PC-9 (cell line): ENCODE data around the gene GPR153. TPM values are rescaled to one million over a fixed set of nuclear protein-coding genes. Genes with fewer than 3 reads are reported as not detected.
A peak's percentile ranks its signal among the peaks of the same experiment; 100 is the strongest.

Experiments
- BruUV-seq: library from RNA; stranded (reverse); fragments of 400-500 nt; replicated peaks from 2 replicates; lab custom pipeline; 2021; lab: Mats Ljungman, UMichigan
- CTCF ChIA-PET: fragments of 300-600 bp; sonication (Branson Sonifier 250); formaldehyde crosslinking; loops from one replicate; lab custom pipeline; 2022; ENCODE audit warnings: antibody characterized with exemption; lab: Charles Lee
- POLR2A ChIA-PET: fragments of 300-600 bp; sonication (Branson Sonifier 250); formaldehyde crosslinking; loops from one replicate; lab custom pipeline; 2022; ENCODE audit warnings: antibody characterized with exemption; ENCODE audit not compliant: unreplicated experiment; lab: Charles Lee
- DNase-seq, 2 experiments: peaks; one replicate each; pipeline versions ENCODE4 v3.0.0 to v3.0.0-alpha.2; 2015 to 2022; ENCODE audit warnings: mixed read lengths in 1 of 2
- H2AFZ ChIP-seq: fragments of 200-600 bp; sonication (generic); 2 replicates; pipeline ENCODE4 v1.8.1; 2017; ENCODE audit warnings: antibody characterized with exemption
- H3F3A ChIP-seq: fragments of 200-600 bp; sonication (generic); 2 replicates; pipeline ENCODE4 v1.8.1; 2017; ENCODE audit warnings: antibody characterized with exemption, mild to moderate bottlenecking, low read depth; ENCODE audit not compliant: insufficient read depth
- H3K27ac ChIP-seq: fragments of 200-600 bp; sonication (generic); 2 replicates; pipeline ENCODE4 v1.6.1; 2016; ENCODE audit warnings: mixed run types
- H3K27me3 ChIP-seq: fragments of 200-600 bp; sonication (generic); 2 replicates; pipeline ENCODE4 v1.6.1; 2016; ENCODE audit warnings: low read depth, mixed run types; ENCODE audit not compliant: insufficient read depth
- H3K36me3 ChIP-seq: fragments of 200-600 bp; sonication (generic); 2 replicates; pipeline ENCODE4 v1.6.1; 2016; ENCODE audit warnings: low read depth, mixed run types
- H3K4me1 ChIP-seq: fragments of 200-600 bp; sonication (generic); replicated peaks from 2 replicates; pipeline ENCODE4 v1.6.1; 2016; ENCODE audit warnings: mixed run types; ENCODE audit not compliant: insufficient read depth
- H3K4me2 ChIP-seq: fragments of 200-600 bp; sonication (generic); 2 replicates; pipeline ENCODE4 v1.6.1; 2017; ENCODE audit warnings: mixed run types
- H3K4me3 ChIP-seq: fragments of 200-600 bp; sonication (generic); 2 replicates; pipeline ENCODE4 v1.6.1; 2016; ENCODE audit warnings: mixed run types
- H3K79me2 ChIP-seq: fragments of 200-600 bp; sonication (generic); 2 replicates; pipeline ENCODE4 v1.6.1; 2017; ENCODE audit warnings: low read depth, mixed run types
- H3K9me2 ChIP-seq: fragments of 200-600 bp; sonication (generic); 2 replicates; pipeline ENCODE4 v1.8.1; 2017; ENCODE audit warnings: mild to moderate bottlenecking; ENCODE audit not compliant: insufficient read depth
- H3K9me3 ChIP-seq: fragments of 200-600 bp; sonication (generic); 2 replicates; pipeline ENCODE4 v1.8.1; 2016; ENCODE audit warnings: low read depth; ENCODE audit not compliant: insufficient read depth
- H4K20me1 ChIP-seq: fragments of 200-600 bp; sonication (generic); 2 replicates; pipeline ENCODE4 v1.8.1; 2017; ENCODE audit not compliant: insufficient read depth
- CTCF ChIP-seq: fragments of 200-600 bp; sonication (generic); conservative IDR thresholded peaks from 2 replicates; pipeline ENCODE4 v1.6.1; 2017; ENCODE audit warnings: mixed run types, antibody characterized with exemption, mild to moderate bottlenecking, moderate library complexity
- EZH2 ChIP-seq: fragments of 200-600 bp; sonication (generic); IDR thresholded peaks from 2 replicates; pipeline ENCODE4 v1.8.0; 2017; ENCODE audit warnings: antibody characterized with exemption, low read depth
- intact Hi-C: fragments of 100-400 bp; cut with micrococcal nuclease; formaldehyde crosslinking; loops from one replicate; pipeline ENCODE4 v1.10.0; 2022; ENCODE audit not compliant: unreplicated experiment
- total RNA-seq: library from RNA; stranded (reverse); gene quantifications from 2 replicates; pipeline ENCODE4 v1.2.3, GENCODE V29; 2021

Gene GPR153
- total RNA-seq, 1 experiment from 2014 or later, result 8.0 TPM

GRCh38 chr1:6243993-6244392, 16.9 kb downstream of the GPR153 start, which contains the start of gene HES3:
Gene HES3, plus strand, starts transcription at chr1:6244179. Its CDS starts 187 bp downstream, at chr1:6244366.
- BruUV-seq, result no TSS peak

GRCh38 chr1:6243053-6243834, 17.7 kb downstream of the GPR153 start:
- Histone ChIP-seq H3K36me3 (no peaks in the 10 kb centered on the region), H3F3A (no peaks in the 10 kb centered on the region; the same call in 1 of the 2 replicates), H3K4me2 (no peak overlapping the region), H3K27ac (no peak overlapping the region), H3K9me2 (no peaks in the 10 kb centered on the region), H3K79me2 (no peaks in the 10 kb centered on the region), H2AFZ (no peak overlapping the region), H3K4me1 (no peaks in the 10 kb centered on the region), H3K9me3 (no peaks in the 10 kb centered on the region), H4K20me1 (no peaks in the 10 kb centered on the region), H3K4me3 (no peak overlapping the region), H3K27me3 (peaks cover 17% of the 10 kb centered on the region)
- ChIA-PET CTCF (interaction anchor here (0.6 kb wide), 1 partner anchor 187 kb away, joined by 10 read pairs; no protein-coding TSS in a partner anchor), POLR2A (no interaction called here)
- BruUV-seq, result no TSS peak
- TF ChIP-seq CTCF, result no peak
- TF ChIP-seq EZH2, result no peak
- DNase-seq, result no peak
- intact Hi-C loops, result no loop called here

More at GRCh38 chr1:6243993-6244392, 16.9 kb downstream of the GPR153 start, which contains the start of gene HES3:
- DNase-seq, result no peak
- Histone ChIP-seq H3F3A (no peaks in the 10 kb centered on the region; the same call in 1 of the 2 replicates), H3K27me3 (peaks cover 17% of the 10 kb centered on the region), H3K4me2 (no peak within 1 kb of the TSS), H3K4me1 (no peaks in the 10 kb centered on the region), H3K27ac (no peak within 1 kb of the TSS), H4K20me1 (no peaks in the 10 kb centered on the region), H3K9me2 (no peaks in the 10 kb centered on the region), H3K79me2 (no peaks in the 10 kb centered on the region), H3K9me3 (no peaks in the 10 kb centered on the region), H2AFZ (no peak within 1 kb of the TSS), H3K36me3 (no peaks in the 10 kb centered on the region), H3K4me3 (no peak within 1 kb of the TSS)
- TF ChIP-seq CTCF (no peak), EZH2 (no peak)
- ChIA-PET CTCF (no interaction called here), POLR2A (interaction anchor here (0.6 kb wide), 1 partner anchor 42 kb away, joined by 10 read pairs; no protein-coding TSS in a partner anchor)
- intact Hi-C loops, result no loop called here

- POLR2A ChIA-PET, result no interaction called here
- intact Hi-C loops, result no loop called here
- DNase-seq, result no peak
- Histone ChIP-seq H3K27ac (no peak overlapping the region), H3F3A (peaks cover 2% of the 10 kb centered on the region; the same call in 1 of the 2 replicates), H2AFZ (no peak overlapping the region), H3K27me3 (peaks cover 17% of the 10 kb centered on the region), H3K4me2 (no peak overlapping the region), H3K4me3 (no peak overlapping the region), H3K79me2 (no peaks in the 10 kb centered on the region), H3K36me3 (no peaks in the 10 kb centered on the region), H4K20me1 (no peaks in the 10 kb centered on the region), H3K4me1 (no peaks in the 10 kb centered on the region), H3K9me3 (no peaks in the 10 kb centered on the region), H3K9me2 (no peaks in the 10 kb centered on the region)
- BruUV-seq, result no TSS peak
- TF ChIP-seq CTCF (no peak), EZH2 (0 out of 2 replicates have a peak, but pooled peaks have one; percentile 63)
- CTCF ChIA-PET, result interaction anchor here (0.6 kb wide), 1 partner anchor 186 kb away, joined by 10 read pairs; no protein-coding TSS in a partner anchor
Observed at GRCh38 chr1:6241887-6242740, 18.8 kb downstream of the GPR153 start.
